NOMO-1 treated with dmso at 0.1 percent for 144 hours (cell line): ENCODE measurements around the gene CACNA1H.

Experiments
- DNase-seq: peaks from one replicate; lab custom pipeline; 2025; ENCODE audit not compliant: unreplicated experiment; lab: John Stamatoyannopoulos, UW

CACNA1H gene

GRCh38 chr16:1152651-1153259 lies at the start of gene CACNA1H:
TSS of gene CACNA1H (plus strand) at chr16:1153106. CDS start at chr16:1153738, 632 bp downstream.
- no peak for DNase-seq

- DNase-seq, result no peak
Observed at GRCh38 chr16:1103636-1103980, 49.3 kb upstream of the CACNA1H start.

GRCh38 chr16:1105888-1106620 lies 46.9 kb upstream of the CACNA1H start:
- no peak for DNase-seq

GRCh38 chr16:1106659-1107058 lies 46.2 kb upstream of the CACNA1H start:
- no peak for DNase-seq

GRCh38 chr16:1107141-1107540 lies 45.8 kb upstream of the CACNA1H start:
- no peak for DNase-seq

GRCh38 chr16:1107731-1108130 lies 45.2 kb upstream of the CACNA1H start:
- DNase-seq, result no peak

GRCh38 chr16:1108299-1109252 lies 44.3 kb upstream of the CACNA1H start:
- no peak for DNase-seq

- no peak for DNase-seq
Observed at GRCh38 chr16:1109648-1110047, 43.3 kb upstream of the CACNA1H start.

GRCh38 chr16:1112506-1113184 lies 40.3 kb upstream of the CACNA1H start:
- no peak for DNase-seq

GRCh38 chr16:1113489-1113888 lies 39.4 kb upstream of the CACNA1H start:
- DNase-seq, result no peak

GRCh38 chr16:1113889-1114526 lies 38.9 kb upstream of the CACNA1H start:
- no peak for DNase-seq

GRCh38 chr16:1116693-1117077 lies 36.2 kb upstream of the CACNA1H start:
- DNase-seq, result no peak

- DNase-seq, result no peak
Observed at GRCh38 chr16:1117176-1117900, 35.6 kb upstream of the CACNA1H start.

- no peak for DNase-seq
Observed at GRCh38 chr16:1117926-1118325, 35.0 kb upstream of the CACNA1H start.

GRCh38 chr16:1119129-1119528 lies 33.8 kb upstream of the CACNA1H start:
- no peak for DNase-seq

GRCh38 chr16:1119766-1120576 lies 32.9 kb upstream of the CACNA1H start:
- no peak for DNase-seq

- DNase-seq, result no peak
Observed at GRCh38 chr16:1120577-1120941, 32.3 kb upstream of the CACNA1H start.

- DNase-seq, result no peak
Observed at GRCh38 chr16:1121009-1121408, 31.9 kb upstream of the CACNA1H start.
